ENCODE data around the gene ALDH4A1.

The ALDH4A1 gene

GRCh38 chr1:18943162-18943561, 40.8 kb upstream of the ALDH4A1 start:
- no peak for DNase-seq (ENCODE audit: low read depth)
- H3K4me3 ChIP-seq (ENCODE audit: low read depth, low read length): no peak overlapping the region
- no peak for TF ChIP-seq CTCF (conservative IDR thresholded peaks at IDR 0.05; ENCODE audit: low read depth, low read length)

- no peak for DNase-seq (ENCODE audit: low read depth)
- no peak overlapping the region for H3K4me3 ChIP-seq (ENCODE audit: low read depth, low read length)
- no peak for TF ChIP-seq CTCF (conservative IDR thresholded peaks at IDR 0.05; ENCODE audit: low read depth, low read length)
Measured at GRCh38 chr1:18942340-18942739, 40.0 kb upstream of the ALDH4A1 start.

- peak; percentile 47 for DNase-seq (ENCODE audit: low read depth)
- no peak overlapping the region for H3K4me3 ChIP-seq (ENCODE audit: low read depth, low read length)
- no peak for TF ChIP-seq CTCF (conservative IDR thresholded peaks at IDR 0.05; ENCODE audit: low read depth, low read length)
Measured at GRCh38 chr1:18941221-18942141, 39.1 kb upstream of the ALDH4A1 start.

GRCh38 chr1:18940303-18941020, 38.1 kb upstream of the ALDH4A1 start:
- DNase-seq (ENCODE audit: low read depth): no peak
- H3K4me3 ChIP-seq (ENCODE audit: low read depth, low read length): no peak overlapping the region
- no peak for TF ChIP-seq CTCF (conservative IDR thresholded peaks at IDR 0.05; ENCODE audit: low read depth, low read length)

- TF ChIP-seq CTCF (conservative IDR thresholded peaks at IDR 0.05; ENCODE audit: low read depth, low read length): no peak
- no peak for DNase-seq (ENCODE audit: low read depth)
- H3K4me3 ChIP-seq (ENCODE audit: low read depth, low read length): no peak overlapping the region
Measured at GRCh38 chr1:18939398-18940302, 37.3 kb upstream of the ALDH4A1 start.

- TF ChIP-seq CTCF (conservative IDR thresholded peaks at IDR 0.05; ENCODE audit: low read depth, low read length): no peak
- no peak for DNase-seq (ENCODE audit: low read depth)
- H3K4me3 ChIP-seq (ENCODE audit: low read depth, low read length): no peak overlapping the region
Measured at GRCh38 chr1:18938707-18939070, 36.3 kb upstream of the ALDH4A1 start.
